ENCODE measurements around the gene TEAD2.
"Not testable (repeated sequence)": the region's sequence is repeated elsewhere in the genome, so short reads cannot be mapped to it uniquely, and the experiment has no call there.

The TEAD2 gene

GRCh38 chr19:49383599-49383998 is 21.4 kb upstream of the TEAD2 start:
- DNase-seq, result no peak

GRCh38 chr19:49382639-49383038 is 20.4 kb upstream of the TEAD2 start:
- no peak for DNase-seq

- no peak for DNase-seq
These were observed 18.2 kb upstream of the TEAD2 start for GRCh38 chr19:49380391-49380790.

GRCh38 chr19:49378512-49378911 is 16.3 kb upstream of the TEAD2 start:
- DNase-seq, result no peak

GRCh38 chr19:49374665-49375434 is 12.6 kb upstream of the TEAD2 start:
- no peak for DNase-seq

- not testable (repeated sequence) for DNase-seq
These were observed 11.0 kb upstream of the TEAD2 start for GRCh38 chr19:49373174-49373573.

GRCh38 chr19:49371184-49371583 is 9.0 kb upstream of the TEAD2 start:
- no peak for DNase-seq

- DNase-seq, result no peak
These were observed 6.6 kb upstream of the TEAD2 start for GRCh38 chr19:49368711-49369358.

GRCh38 chr19:49366110-49366509 is 3.9 kb upstream of the TEAD2 start:
- DNase-seq, result no peak

GRCh38 chr19:49364083-49364737 is 2.0 kb upstream of the TEAD2 start:
- DNase-seq, result no peak

- DNase-seq, result no peak
These were observed 1.3 kb upstream of the TEAD2 start, which contains the start of gene DKKL1 for GRCh38 chr19:49363268-49364082. Gene DKKL1, plus strand, starts transcription at chr19:49363877. Its CDS starts 122 bp downstream, at chr19:49363999.

- DNase-seq, result no peak
These were observed 682 bp upstream of the TEAD2 start for GRCh38 chr19:49362929-49363267.

- DNase-seq, result no peak
These were observed 673 bp downstream of the TEAD2 start for GRCh38 chr19:49361438-49362047.

- no peak for DNase-seq
These were observed 2.1 kb downstream of the TEAD2 start for GRCh38 chr19:49359851-49360820.

- no peak for DNase-seq
These were observed 5.0 kb downstream of the TEAD2 start for GRCh38 chr19:49357186-49357585.

- DNase-seq, result no peak
These were observed 5.8 kb downstream of the TEAD2 start for GRCh38 chr19:49356382-49356781.

GRCh38 chr19:49355909-49356353 is 6.3 kb downstream of the TEAD2 start:
- no peak for DNase-seq

GRCh38 chr19:49349567-49349966 is 12.6 kb downstream of the TEAD2 start:
- DNase-seq, result no peak

GRCh38 chr19:49348305-49349189 is 13.7 kb downstream of the TEAD2 start:
- DNase-seq, result no peak

GRCh38 chr19:49347835-49348234 is 14.4 kb downstream of the TEAD2 start:
- no peak for DNase-seq

Measured in KG1 (cell line).